Anterior cingulate cortex (tissue), 58 donors: ENCODE measurements around the gene PLPPR5.
A peak's percentile ranks its signal among the peaks of the same experiment; 100 is the strongest.
"Not testable (repeated sequence)": the region's sequence is repeated elsewhere in the genome, so short reads cannot be mapped to it uniquely, and the experiment has no call there.

Source experiments
- DNase-seq, 58 donors: peaks; one replicate each; lab custom pipeline; 2025; lab: John Stamatoyannopoulos, UW

Gene PLPPR5, protein sequence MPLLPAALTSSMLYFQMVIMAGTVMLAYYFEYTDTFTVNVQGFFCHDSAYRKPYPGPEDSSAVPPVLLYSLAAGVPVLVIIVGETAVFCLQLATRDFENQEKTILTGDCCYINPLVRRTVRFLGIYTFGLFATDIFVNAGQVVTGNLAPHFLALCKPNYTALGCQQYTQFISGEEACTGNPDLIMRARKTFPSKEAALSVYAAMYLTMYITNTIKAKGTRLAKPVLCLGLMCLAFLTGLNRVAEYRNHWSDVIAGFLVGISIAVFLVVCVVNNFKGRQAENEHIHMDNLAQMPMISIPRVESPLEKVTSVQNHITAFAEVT

GRCh38 chr1:99004861-99005442, at the start of gene PLPPR5:
Gene PLPPR5, minus strand, starts transcription at chr1:99004861. Its CDS starts 190 bp downstream, at chr1:99004671.
- peak in 27 of 58 donors; percentile 3 to 70 (median 36) for DNase-seq

DNA sequence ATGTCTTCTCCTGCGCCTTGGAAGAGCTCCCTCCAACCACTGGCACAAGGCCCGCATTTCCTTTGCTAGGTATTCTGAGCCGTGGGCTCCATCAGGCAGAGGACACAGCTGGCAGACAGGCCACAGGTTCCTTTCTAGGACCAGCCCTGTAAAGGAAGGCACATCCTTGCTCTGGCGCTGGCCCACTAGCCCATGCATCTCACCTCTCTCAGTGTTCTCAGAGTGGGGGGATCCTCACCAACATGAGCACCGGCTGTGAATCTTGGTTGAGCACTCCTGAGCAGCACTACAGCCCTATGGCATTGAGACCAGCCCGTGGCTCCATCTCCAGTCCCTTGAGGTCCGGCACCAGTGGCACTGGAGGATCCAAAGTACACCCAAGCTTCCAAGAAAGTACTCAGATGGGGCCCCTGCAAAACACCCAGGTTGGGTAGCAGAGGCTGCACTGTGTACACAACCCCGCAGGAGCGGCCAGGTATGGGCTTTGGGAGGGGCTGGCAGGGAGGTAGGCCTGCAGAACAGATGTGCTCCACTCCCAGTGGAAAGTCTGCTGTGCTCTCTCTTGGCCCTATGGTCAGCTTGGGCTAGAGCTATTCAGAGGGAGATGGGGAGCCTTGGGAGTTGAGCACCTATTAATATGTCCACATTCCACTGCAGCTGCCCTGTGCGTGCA, 47.1 kb upstream of the PLPPR5 start:
- DNase-seq = no peak

- no peak for DNase-seq
Observed at GRCh38 chr1:99049745-99050144, 45.1 kb upstream of the PLPPR5 start.

- not testable (repeated sequence) for DNase-seq
Observed at GRCh38 chr1:99036746-99037145, 32.1 kb upstream of the PLPPR5 start.

GRCh38 chr1:99018313-99018712, 13.7 kb upstream of the PLPPR5 start:
- DNase-seq = no peak

- DNase-seq = no peak
Observed at GRCh38 chr1:99017655-99018054, 13.0 kb upstream of the PLPPR5 start.

- no peak for DNase-seq
Observed at GRCh38 chr1:99010679-99011078, 6.0 kb upstream of the PLPPR5 start.

GRCh38 chr1:99007366-99007765, 2.7 kb upstream of the PLPPR5 start:
- DNase-seq = no peak

GRCh38 chr1:99005537-99005942, 879 bp upstream of the PLPPR5 start:
- peak in 25 of 58 donors; percentile 2 to 69 (median 32) for DNase-seq

- peak in 28 of 58 donors; percentile 6 to 69 (median 39) for DNase-seq
Observed at GRCh38 chr1:99004254-99004860, 304 bp downstream of the PLPPR5 start.

DNA sequence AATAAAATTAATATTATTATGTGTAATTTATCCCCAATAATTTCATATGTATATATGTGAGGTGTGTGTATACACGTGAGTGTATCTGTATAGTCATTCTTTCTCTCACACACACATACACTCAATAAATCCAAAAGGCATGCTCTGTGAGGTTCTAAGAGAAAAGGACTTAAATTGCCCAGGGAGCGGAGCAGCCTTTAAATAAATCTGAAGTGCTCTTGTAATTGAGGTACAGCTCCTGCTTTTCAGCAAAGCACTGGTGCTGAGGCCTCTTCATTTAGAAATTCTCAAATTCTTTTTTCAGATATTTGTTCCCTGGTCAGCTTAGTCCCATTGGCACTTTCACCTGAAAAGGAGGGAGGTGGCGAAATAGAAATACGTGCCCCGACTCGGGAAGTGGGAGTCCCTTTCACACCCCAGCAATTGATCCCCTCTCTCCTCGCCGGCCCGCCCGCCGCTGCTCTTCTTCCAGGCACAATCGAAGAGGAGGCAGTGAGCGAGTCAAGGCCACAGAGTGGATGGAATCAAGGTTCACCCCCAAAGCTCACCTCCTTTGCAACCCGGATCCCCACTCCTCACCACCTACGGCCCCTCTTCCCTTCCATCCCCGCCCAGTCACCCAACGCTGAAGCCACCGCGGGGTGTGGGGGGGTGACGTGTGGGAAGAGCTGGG, 944 bp downstream of the PLPPR5 start:
- DNase-seq = peak in 15 of 58 donors; percentile 2 to 32 (median 15)

- DNase-seq = no peak
Observed at GRCh38 chr1:98992844-98993243, 11.8 kb downstream of the PLPPR5 start.

- DNase-seq = no peak
Observed at GRCh38 chr1:98991127-98992012, 13.3 kb downstream of the PLPPR5 start.

GRCh38 chr1:98989556-98989907, 15.1 kb downstream of the PLPPR5 start:
- DNase-seq = no peak

GRCh38 chr1:98988904-98989555, 15.6 kb downstream of the PLPPR5 start:
- no peak for DNase-seq

GRCh38 chr1:98985687-98986086, 19.0 kb downstream of the PLPPR5 start:
- no peak for DNase-seq

GRCh38 chr1:98981917-98982513, 22.6 kb downstream of the PLPPR5 start:
- DNase-seq = no peak

GRCh38 chr1:98979463-98979862, 25.2 kb downstream of the PLPPR5 start:
- DNase-seq = no peak

DNA sequence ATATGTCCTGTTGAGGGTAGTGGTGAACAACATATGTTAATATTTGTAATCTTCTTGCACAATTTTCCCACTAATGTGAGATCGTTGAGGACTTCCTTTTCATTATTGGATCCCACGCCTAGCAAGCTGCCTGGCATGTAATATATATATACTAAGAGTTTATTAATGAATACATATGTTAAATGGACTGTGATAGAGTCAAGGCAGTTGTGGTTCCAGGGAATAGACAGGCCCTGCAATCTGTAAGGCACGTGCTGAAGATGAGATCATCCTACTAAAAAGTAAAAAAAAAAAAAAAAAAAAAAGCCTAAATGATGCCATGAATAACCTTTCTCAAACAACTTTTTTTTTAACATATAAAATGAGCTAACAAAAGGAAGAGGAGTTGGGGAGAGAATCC, 28.9 kb downstream of the PLPPR5 start:
- no peak for DNase-seq
